ENCODE results near the gene CBR4. TPM values are rescaled to one million over a fixed set of nuclear protein-coding genes. Genes with fewer than 3 reads are reported as not detected.
"Not testable (repeated sequence)": the region's sequence is repeated elsewhere in the genome, so short reads cannot be mapped to it uniquely, and the experiment has no call there.

Gene CBR4
- polyA plus RNA-seq, 4 donors: 38.0 to 55.3 (median 48.7) TPM

GRCh38 chr4:168995537-168996295 lies 14.3 kb downstream of the CBR4 start:
- DNase-seq (ENCODE audit: low read depth in 4 of 4, low spot score in 3 of 4): no peak

- DNase-seq (ENCODE audit: low read depth in 4 of 4, low spot score in 3 of 4): no peak
Measured at GRCh38 chr4:168994958-168995357, 15.1 kb downstream of the CBR4 start.

- no peak for DNase-seq (ENCODE audit: low read depth in 4 of 4, low spot score in 3 of 4)
Measured at GRCh38 chr4:168993714-168994510, 16.1 kb downstream of the CBR4 start.

GRCh38 chr4:168992952-168993482 lies 17.0 kb downstream of the CBR4 start:
- DNase-seq (ENCODE audit: low read depth in 4 of 4, low spot score in 3 of 4): not testable (repeated sequence)

DNA sequence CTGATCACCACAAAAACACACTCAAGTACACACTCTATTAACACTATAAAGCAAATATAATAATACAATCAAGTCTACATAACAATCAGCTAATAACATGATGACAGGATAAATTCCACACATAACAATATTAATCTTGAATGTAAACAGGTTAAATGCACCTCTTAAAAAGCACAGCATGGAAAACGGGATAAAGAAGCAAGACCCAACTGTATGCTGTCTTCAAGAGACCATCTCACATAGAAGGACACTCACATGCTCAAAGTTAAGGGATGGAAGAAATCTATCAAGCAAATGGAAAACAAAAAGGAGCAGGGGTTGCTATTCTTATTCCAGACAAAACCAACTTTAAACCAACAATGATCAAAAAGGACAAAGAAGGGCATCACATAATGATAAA lies 28.1 kb downstream of the CBR4 start:
- DNase-seq (ENCODE audit: low read depth in 4 of 4, low spot score in 3 of 4): no peak

DNA sequence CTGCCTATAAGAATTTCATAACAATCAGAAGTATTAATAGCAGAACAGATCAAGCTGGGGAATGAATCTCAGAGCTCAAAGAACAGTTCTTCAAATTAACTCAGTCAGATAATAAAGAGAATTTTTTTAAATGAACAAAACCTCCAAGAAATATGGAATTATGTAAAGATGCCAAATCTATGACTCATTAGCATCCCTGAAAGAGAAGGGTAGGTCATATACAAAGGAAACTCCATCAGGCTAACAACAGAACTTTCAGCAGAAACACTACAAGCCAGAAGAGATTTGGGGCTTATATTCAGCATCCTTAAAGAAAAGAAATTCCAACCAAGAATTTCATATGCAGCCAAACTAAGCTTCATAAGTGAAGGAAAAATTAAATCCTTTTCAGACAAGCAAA lies 28.6 kb downstream of the CBR4 start:
- DNase-seq (ENCODE audit: low read depth in 4 of 4, low spot score in 3 of 4): no peak

- DNase-seq (ENCODE audit: low read depth in 4 of 4, low spot score in 3 of 4): no peak
Measured at GRCh38 chr4:168979338-168979737, 30.7 kb downstream of the CBR4 start.

DNA sequence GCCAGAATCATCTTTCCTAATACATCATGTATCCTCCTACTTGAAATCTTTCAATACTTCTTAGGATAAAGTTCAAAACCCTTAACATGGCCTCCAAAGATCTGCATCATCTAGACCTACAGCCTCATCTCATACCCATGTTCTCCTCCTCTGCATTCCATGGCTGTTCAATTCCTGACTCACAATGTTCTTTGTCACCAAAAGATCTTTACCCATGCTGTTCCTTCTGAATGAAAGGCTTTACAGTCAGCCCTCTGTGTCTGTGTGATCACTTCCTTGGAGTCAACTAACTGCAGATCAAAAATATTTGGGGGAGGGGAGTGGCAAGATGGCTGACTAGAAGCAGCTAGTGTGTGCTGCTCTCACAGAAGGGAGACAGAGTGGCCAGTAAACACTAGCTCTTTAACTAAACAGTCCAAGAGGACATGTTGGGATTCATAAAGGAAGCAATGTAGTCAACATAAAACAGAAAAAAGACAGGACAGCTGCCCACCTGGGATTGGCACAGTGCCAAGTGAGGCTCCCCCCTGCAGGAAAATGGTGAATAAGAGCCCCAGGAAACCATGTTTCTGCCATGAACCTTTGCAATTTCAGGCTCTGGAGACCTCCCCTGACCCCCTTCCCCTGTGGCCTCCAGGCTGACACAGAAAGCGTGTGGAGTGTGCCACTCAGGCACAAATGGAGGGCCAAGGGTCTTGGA lies 31.9 kb downstream of the CBR4 start:
- DNase-seq (ENCODE audit: low read depth in 4 of 4, low spot score in 3 of 4): no peak

GRCh38 chr4:168972596-168972995 lies 37.5 kb downstream of the CBR4 start:
- DNase-seq (ENCODE audit: low read depth in 4 of 4, low spot score in 3 of 4): no peak

DNA sequence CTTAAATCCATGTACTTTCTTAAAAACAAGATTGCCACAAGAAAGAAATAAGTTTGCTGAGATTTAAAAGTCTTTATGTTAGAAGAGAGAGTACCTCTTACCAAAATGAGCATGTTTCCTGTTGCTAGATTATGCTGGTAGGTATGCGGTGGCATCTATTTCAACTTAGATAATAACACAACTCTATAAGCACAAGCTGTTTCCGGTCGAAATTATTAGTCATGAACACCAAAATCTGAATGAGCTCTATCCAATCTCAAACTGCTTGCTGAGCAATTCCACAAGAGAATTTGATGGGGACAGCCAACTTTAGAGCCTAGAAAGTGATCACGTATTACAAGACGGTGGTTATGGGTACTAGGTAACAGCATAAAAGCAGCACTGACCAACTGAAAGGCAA lies 49.3 kb downstream of the CBR4 start:
- DNase-seq (ENCODE audit: low read depth in 4 of 4, low spot score in 3 of 4): no peak

DNA sequence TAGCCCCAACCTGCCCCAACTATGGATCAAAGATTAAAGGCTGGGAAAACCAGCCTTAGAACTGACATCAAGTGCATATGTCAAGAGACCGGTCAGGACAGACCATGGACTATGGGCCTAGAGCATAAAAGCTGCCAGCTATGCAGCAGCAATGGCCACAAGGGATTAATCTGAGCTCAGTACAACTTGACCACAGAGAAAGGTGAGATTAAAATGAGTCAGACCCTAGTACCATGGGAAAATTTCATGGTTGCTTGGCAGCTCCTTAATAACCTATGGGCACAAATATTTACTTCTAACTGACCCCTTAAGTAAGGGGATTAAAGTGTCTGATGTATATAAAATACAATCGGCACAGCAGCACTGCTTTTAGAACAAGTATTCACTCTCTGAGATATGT lies 54.4 kb downstream of the CBR4 start:
- DNase-seq (ENCODE audit: low read depth in 4 of 4, low spot score in 3 of 4): no peak

- not testable (repeated sequence) for DNase-seq (ENCODE audit: low read depth in 4 of 4, low spot score in 3 of 4)
Measured at GRCh38 chr4:168952821-168953246, 57.2 kb downstream of the CBR4 start.

GRCh38 chr4:168945291-168945690 lies 64.8 kb downstream of the CBR4 start:
- DNase-seq (ENCODE audit: low read depth in 4 of 4, low spot score in 3 of 4): no peak

- no peak for DNase-seq (ENCODE audit: low read depth in 4 of 4, low spot score in 3 of 4)
Measured at GRCh38 chr4:168942985-168943384, 67.1 kb downstream of the CBR4 start.

All from right renal pelvis (tissue), 4 donors.